ENCODE data around the gene CUL2. TPM values are rescaled to one million over a fixed set of nuclear protein-coding genes. Genes with fewer than 3 reads are reported as not detected.

Gene CUL2
- total and polyA plus RNA-seq, 9 donors, result 10.5 to 33.0 (median 23.6) TPM

GRCh38 chr10:35112571-35112970 lies 22.4 kb upstream of the CUL2 start:
- H3K27ac ChIP-seq, result no peak overlapping the region
- no peaks in the 10 kb centered on the region for H3K9me3 ChIP-seq
- WGBS, 3 donors, result 64 to 70% (median 70%) methylated on average over 4 of the region's 4 CpGs
- TF ChIP-seq CTCF (IDR thresholded peaks at IDR 0.05) (no peak), EP300 (IDR thresholded peaks at IDR 0.05) (no peak), POLR2A (IDR thresholded peaks at IDR 0.05) (no peak)
- no peak for DNase-seq
- no peak overlapping the region for H3K4me3 ChIP-seq
- H3K36me3 ChIP-seq, result no peaks in the 10 kb centered on the region
- H3K4me1 ChIP-seq (ENCODE audit: insufficient read depth), result peaks cover 3% of the 10 kb centered on the region
- no peaks in the 10 kb centered on the region for H3K27me3 ChIP-seq
- intact Hi-C loops (cut with DNase I), result loop anchor here in 1 of 4 donors (10.0 kb wide), 1 partner anchor 452 kb away; no protein-coding TSS in a partner anchor

- no peaks in the 10 kb centered on the region for H3K4me1 ChIP-seq (ENCODE audit: insufficient read depth)
- H3K27ac ChIP-seq, result no peak overlapping the region
- intact Hi-C loops (cut with DNase I), result no loop called here
- no peak for DNase-seq
- H3K4me3 ChIP-seq, result no peak overlapping the region
- H3K9me3 ChIP-seq, result no peaks in the 10 kb centered on the region
- TF ChIP-seq POLR2A (IDR thresholded peaks at IDR 0.05) (no peak), EP300 (IDR thresholded peaks at IDR 0.05) (no peak), CTCF (IDR thresholded peaks at IDR 0.05) (no peak)
- no peaks in the 10 kb centered on the region for H3K27me3 ChIP-seq
- H3K36me3 ChIP-seq, result no peaks in the 10 kb centered on the region
- 27 to 36% (median 28%) methylated on average over 7 of the region's 7 CpGs for WGBS, 3 donors
Measured at GRCh38 chr10:35103882-35104281, 13.7 kb upstream of the CUL2 start.

DNA sequence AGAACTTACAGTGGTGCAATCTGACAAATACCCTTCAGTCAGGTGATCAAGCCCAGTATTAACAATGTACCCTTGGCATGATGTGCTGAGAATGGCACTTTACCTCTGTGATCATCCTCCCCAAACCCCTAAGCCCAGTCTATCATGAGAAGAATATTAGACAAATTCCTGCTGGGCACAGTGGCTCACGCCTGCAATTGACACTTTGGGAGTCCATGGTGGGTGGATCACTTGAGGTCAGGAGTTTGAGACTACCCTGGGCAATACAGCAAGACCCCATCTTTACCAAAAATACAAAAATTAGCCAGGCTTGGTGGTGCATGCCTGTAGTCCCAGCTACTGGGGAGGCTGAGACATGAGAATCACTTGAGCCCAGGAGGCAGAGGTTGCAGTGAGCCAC lies 7.4 kb upstream of the CUL2 start:
- 67 to 82% (median 70%) methylated on average over 1 of the region's 1 CpG for WGBS, 3 donors
- H3K9me3 ChIP-seq, result no peaks in the 10 kb centered on the region
- intact Hi-C loops (cut with DNase I), result no loop called here
- H3K27ac ChIP-seq, result no peak overlapping the region
- no peaks in the 10 kb centered on the region for H3K4me1 ChIP-seq (ENCODE audit: insufficient read depth)
- H3K27me3 ChIP-seq, result no peaks in the 10 kb centered on the region
- TF ChIP-seq POLR2A (IDR thresholded peaks at IDR 0.05), result no peak
- TF ChIP-seq EP300 (IDR thresholded peaks at IDR 0.05), result no peak
- no peak for TF ChIP-seq CTCF (IDR thresholded peaks at IDR 0.05)
- H3K4me3 ChIP-seq, result no peak overlapping the region
- no peaks in the 10 kb centered on the region for H3K36me3 ChIP-seq
- DNase-seq, result no peak

GRCh38 chr10:35096312-35096711 lies 6.2 kb upstream of the CUL2 start:
- no peak overlapping the region for H3K4me3 ChIP-seq
- no peaks in the 10 kb centered on the region for H3K27me3 ChIP-seq
- no peak overlapping the region for H3K27ac ChIP-seq
- DNase-seq, result no peak
- intact Hi-C loops (cut with DNase I), result no loop called here
- no peaks in the 10 kb centered on the region for H3K9me3 ChIP-seq
- no peaks in the 10 kb centered on the region for H3K4me1 ChIP-seq (ENCODE audit: insufficient read depth)
- WGBS, 3 donors, result 67 to 72% (median 68%) methylated on average over 2 of the region's 2 CpGs
- TF ChIP-seq EP300 (IDR thresholded peaks at IDR 0.05) (no peak), POLR2A (IDR thresholded peaks at IDR 0.05) (no peak), CTCF (IDR thresholded peaks at IDR 0.05) (no peak)
- no peaks in the 10 kb centered on the region for H3K36me3 ChIP-seq
